PFSK-1 (cell line): ENCODE results near the gene IGFBP1.

Source experiments
- FOXP2 ChIP-seq: optimal IDR thresholded peaks from 2 replicates; pipeline ENCODE3; 2011; ENCODE audit warnings: borderline replicate concordance, control low read depth, inconsistent platforms; ENCODE audit not compliant: insufficient read depth; ENCODE audit errors: extremely low read length, extremely low read depth
- POLR2AphosphoS5 ChIP-seq: IDR thresholded peaks from 2 replicates; pipeline ENCODE4 v1.6.1; 2012; ENCODE audit warnings: low read depth, mild to moderate bottlenecking, control low read depth, low read length, moderate library complexity
- REST ChIP-seq, 2 experiments: IDR thresholded peaks; 2 replicates each; pipeline versions ENCODE4 v1.6.1 to v1.8.0; 2011 to 2012; ENCODE audit warnings: low read depth in 2 of 2, low read length in 2 of 2, control low read depth in 1 of 2, inconsistent platforms in 1 of 2, mild to moderate bottlenecking in 1 of 2, moderate library complexity in 1 of 2; ENCODE audit not compliant: insufficient read depth in 1 of 2
- SIN3A ChIP-seq: IDR thresholded peaks from 2 replicates; pipeline ENCODE4 v1.6.1; 2012; ENCODE audit warnings: mild to moderate bottlenecking, low read length, moderate library complexity, borderline replicate concordance; ENCODE audit not compliant: insufficient read depth
- TAF1 ChIP-seq: IDR thresholded peaks from 2 replicates; pipeline ENCODE4 v1.6.1; 2012; ENCODE audit warnings: low read length, control low read depth, borderline replicate concordance; ENCODE audit not compliant: insufficient read depth

IGFBP1 gene

GRCh38 chr7:45890902-45891461 lies 2.7 kb downstream of the IGFBP1 start:
- TF ChIP-seq SIN3A, result no peak

GRCh38 chr7:45891462-45892402 lies 3.4 kb downstream of the IGFBP1 start:
- no peak for TF ChIP-seq POLR2AphosphoS5
- no peak for TF ChIP-seq SIN3A
- no peak for TF ChIP-seq REST (IDR thresholded peaks at IDR 0.05; ENCODE audit: insufficient read depth in 1 of 2, low read depth in 2 of 2, low read length in 2 of 2)
- TF ChIP-seq TAF1, result no peak
- no peak for TF ChIP-seq FOXP2

- TF ChIP-seq FOXP2 (no peak), TAF1 (no peak), SIN3A (no peak), POLR2AphosphoS5 (no peak), REST (IDR thresholded peaks at IDR 0.05; ENCODE audit: insufficient read depth in 1 of 2, low read depth in 2 of 2, low read length in 2 of 2) (no peak)
These were observed 4.2 kb downstream of the IGFBP1 start for GRCh38 chr7:45892407-45893035.

GRCh38 chr7:45893374-45893995 lies 5.2 kb downstream of the IGFBP1 start:
- TF ChIP-seq SIN3A (no peak), POLR2AphosphoS5 (no peak), REST (IDR thresholded peaks at IDR 0.05; ENCODE audit: insufficient read depth in 1 of 2, low read depth in 2 of 2, low read length in 2 of 2) (no peak), FOXP2 (no peak), TAF1 (no peak)

GRCh38 chr7:45893996-45894664 lies 5.8 kb downstream of the IGFBP1 start:
- TF ChIP-seq TAF1 (no peak), FOXP2 (no peak), POLR2AphosphoS5 (no peak), REST (IDR thresholded peaks at IDR 0.05; ENCODE audit: insufficient read depth in 1 of 2, low read depth in 2 of 2, low read length in 2 of 2) (no peak), SIN3A (no peak)
